GM12892 (cell line): Measurements from ENCODE around the gene THOC5.

Source experiments
- DNase-seq: peaks from one replicate; pipeline ENCODE4 v3.0.0; 2011; ENCODE audit not compliant: insufficient read length
- FAIRE-seq: peaks from 2 replicates; lab custom pipeline; 2011; peaks lifted over from hg19 to GRCh38; lab: Jason Lieb, UNC
- POLR2A ChIP-seq: IDR thresholded peaks from 2 replicates; pipeline ENCODE4 v1.6.1; 2011; ENCODE audit warnings: low read depth, low read length, control low read depth
- POLR2AphosphoS5 ChIP-seq: IDR thresholded peaks from 2 replicates; pipeline ENCODE4 v1.6.1; 2011; ENCODE audit warnings: low read depth, low read length, control low read depth
- TAF1 ChIP-seq: IDR thresholded peaks from 2 replicates; pipeline ENCODE4 v1.6.1; 2011; ENCODE audit warnings: low read depth, mild to moderate bottlenecking, control low read depth, low read length, borderline replicate concordance

Gene THOC5

DNA sequence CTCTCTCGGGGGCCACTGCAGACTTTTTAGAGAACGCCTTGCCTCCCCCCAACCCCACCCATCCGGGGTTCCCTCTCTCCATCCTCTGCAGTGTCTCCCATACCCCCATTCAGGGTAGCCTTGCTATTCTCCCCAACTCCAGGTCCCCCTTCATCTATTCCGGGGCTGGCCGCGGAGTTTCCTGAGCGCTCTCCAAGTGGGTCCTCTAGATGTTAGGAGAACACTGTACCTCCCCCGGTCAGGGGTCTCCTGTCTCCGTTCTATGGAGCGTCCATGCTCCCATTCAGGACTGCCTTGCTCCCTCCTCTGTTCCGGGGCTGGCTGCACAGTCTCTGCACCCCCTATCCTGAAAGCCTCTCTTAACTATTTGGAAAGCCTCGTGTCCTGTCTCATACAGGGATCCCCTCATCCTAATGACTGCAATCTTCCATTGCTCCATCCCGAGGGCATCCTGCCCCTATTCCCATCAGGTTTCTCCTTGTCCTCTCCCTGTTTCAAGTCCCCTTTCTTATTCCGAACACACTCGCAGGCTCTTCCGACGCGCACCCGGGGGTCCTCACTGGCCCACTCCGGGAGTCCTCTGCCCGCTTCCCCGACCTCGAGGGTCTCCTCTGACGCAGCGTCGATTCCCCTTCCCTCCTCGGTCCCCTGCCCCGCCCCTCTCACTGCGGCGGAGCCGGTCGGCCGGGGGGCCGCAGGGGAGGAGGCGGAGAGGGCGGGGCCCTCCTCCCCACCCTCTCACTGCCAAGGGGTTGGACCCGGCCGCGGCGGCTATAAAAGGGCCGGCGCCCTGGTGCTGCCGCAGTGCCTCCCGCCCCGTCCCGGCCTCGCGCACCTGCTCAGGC, 73.9 kb downstream of the THOC5 start, which contains the start of gene NEFH:
Gene NEFH (plus strand): TSS at position 802 of the 845 bp plus-strand sequence. CDS start 45 bp downstream, outside the sequence.
- DNase-seq, result no peak
- no peak for FAIRE-seq
- TF ChIP-seq POLR2A, result no peak
- TF ChIP-seq TAF1, result no peak
- TF ChIP-seq POLR2AphosphoS5, result no peak

DNA sequence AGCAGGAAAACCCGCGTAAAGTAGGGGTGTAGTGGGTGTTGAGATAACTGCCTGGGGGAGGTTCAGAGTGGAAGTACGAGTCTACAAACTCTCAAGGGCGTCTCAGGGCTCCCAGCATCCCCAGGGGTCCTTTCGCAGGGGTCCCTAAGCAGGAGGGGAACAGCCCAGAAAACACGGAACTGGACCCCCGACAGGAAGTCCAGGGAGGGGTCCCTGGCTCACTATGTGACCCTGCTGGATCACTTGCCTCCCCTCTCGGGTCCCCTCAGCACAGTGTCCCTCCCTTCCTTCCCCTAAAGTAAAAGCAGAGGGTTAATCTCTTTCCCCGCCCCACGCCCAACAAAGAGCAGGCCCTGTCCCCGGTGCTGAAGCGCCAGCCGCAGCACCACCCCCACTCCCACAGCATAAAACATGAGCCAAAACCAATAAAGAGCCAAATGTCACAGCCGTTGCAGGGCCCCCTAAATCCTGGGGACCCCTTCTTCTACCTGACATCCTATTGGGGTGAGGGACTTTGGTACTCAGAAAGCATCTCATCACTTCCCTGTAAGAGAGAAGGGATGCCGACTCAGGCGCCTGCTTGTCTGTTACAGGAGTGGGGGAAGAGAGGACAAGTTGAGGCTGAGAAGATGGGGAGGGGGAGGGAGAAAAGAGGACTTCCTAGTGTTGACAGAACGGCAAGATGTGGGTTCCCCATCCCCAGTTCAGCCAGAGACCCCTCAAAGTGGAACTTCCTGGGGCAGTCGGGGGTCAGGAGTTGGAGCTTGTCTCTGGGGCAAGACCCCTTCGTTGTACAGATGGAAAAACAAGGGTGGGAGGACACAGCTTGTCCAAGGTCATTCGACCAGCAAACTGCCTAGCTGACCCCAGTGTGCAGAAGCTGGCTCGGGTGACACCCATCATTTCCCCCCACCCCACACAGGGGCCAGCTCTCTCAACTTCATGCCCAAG, 75.0 kb downstream of the THOC5 start:
- DNase-seq, result no peak
- no peak for FAIRE-seq
- TF ChIP-seq POLR2AphosphoS5, result no peak

DNA sequence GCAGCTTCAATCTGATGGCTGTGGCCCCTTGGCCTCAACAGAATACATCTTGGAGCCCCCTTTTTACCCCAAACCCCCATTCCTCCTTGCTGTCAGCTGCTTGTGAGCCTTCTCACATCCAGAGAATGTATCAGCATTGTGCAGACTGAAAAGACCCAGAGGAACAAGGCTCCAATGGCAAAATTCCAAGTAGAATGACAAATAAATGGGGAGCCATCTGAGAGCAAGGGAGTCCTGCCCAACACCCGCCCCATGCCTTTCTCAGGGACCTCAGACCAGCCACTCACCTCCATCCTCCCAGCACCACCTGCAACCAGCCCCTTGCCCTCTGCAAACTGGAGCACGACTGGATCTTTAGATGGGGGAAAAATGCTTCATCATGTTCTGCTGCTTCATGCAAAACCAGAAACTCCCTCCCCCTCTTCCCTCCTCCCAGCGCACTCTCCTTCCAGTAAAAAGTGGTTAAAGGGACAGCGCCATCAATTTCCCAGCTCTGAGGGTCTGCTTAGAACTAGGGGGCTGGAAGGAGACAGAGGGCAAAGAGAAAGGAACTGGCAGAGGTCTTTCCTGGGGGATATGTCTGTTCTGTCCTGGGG, 75.7 kb downstream of the THOC5 start:
- no peak for TF ChIP-seq POLR2A
- no peak for TF ChIP-seq POLR2AphosphoS5
- no peak for TF ChIP-seq TAF1
- DNase-seq (no peak), FAIRE-seq (no peak)

DNA sequence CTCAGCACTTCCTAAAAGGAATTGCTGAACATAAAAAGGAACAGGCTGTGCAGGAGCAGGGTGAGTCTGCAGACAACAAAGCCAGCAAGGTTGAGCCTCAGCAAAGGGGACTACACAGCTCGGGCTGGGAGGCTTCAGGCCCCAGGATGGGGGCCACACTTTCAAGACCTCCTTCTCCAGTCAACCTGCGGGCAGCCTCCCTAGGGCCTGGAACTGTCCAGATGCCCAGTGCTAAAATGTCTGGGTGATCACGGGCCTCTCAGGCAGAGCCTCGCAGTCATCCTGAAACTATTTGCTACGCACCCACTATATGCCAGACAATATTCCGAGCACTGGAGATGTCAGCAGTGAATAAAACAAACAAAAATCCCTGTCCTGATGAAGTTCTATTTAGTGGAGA, 77.4 kb downstream of the THOC5 start:
- FAIRE-seq, result no peak
- no peak for DNase-seq
- no peak for TF ChIP-seq POLR2A
- TF ChIP-seq TAF1, result no peak
- no peak for TF ChIP-seq POLR2AphosphoS5

DNA sequence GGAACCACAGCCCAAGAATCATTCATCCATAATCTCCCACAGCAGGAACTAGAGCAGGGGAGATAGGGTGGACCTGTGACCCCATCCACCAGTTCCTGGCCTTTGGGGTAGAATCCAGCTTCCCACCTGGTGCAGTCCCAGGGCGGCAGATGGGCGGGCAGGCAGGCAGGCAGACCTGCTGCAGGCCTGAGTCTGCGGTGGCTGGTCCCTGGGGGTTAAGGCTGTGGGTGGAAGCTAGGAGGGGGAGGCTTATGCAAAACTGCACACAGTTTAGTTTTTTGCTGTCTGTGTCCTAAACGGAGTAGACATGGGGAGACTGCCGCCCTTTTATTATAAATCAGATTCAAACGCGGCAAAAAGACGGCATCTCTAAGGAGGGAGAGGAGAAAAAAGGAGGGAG, 78.0 kb downstream of the THOC5 start:
- FAIRE-seq, result no peak
- no peak for TF ChIP-seq POLR2A
- no peak for TF ChIP-seq TAF1
- no peak for TF ChIP-seq POLR2AphosphoS5
- DNase-seq, result no peak

DNA sequence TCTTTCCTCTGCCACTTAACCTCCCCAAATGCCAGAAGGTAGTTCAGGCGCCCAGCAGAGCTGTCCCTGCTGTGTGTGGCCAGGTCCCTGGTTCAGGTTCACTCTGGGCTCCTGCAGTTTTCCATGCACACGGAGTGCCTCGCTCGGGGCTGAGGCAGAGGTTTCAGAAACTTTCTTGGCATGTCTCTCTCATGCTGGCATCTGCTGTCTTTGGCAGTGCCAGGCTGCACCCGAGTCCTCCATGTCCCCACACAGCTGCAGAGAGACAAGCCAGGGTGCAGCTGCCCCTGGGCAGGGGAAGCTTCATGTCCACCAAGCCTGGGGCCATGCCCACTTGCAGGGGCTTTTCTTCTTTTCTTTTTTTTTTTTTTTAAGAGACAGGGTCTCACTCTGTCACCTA, 80.6 kb downstream of the THOC5 start:
- FAIRE-seq, result no peak
- no peak for TF ChIP-seq POLR2A
- no peak for TF ChIP-seq POLR2AphosphoS5
- TF ChIP-seq TAF1, result no peak
- no peak for DNase-seq

DNA sequence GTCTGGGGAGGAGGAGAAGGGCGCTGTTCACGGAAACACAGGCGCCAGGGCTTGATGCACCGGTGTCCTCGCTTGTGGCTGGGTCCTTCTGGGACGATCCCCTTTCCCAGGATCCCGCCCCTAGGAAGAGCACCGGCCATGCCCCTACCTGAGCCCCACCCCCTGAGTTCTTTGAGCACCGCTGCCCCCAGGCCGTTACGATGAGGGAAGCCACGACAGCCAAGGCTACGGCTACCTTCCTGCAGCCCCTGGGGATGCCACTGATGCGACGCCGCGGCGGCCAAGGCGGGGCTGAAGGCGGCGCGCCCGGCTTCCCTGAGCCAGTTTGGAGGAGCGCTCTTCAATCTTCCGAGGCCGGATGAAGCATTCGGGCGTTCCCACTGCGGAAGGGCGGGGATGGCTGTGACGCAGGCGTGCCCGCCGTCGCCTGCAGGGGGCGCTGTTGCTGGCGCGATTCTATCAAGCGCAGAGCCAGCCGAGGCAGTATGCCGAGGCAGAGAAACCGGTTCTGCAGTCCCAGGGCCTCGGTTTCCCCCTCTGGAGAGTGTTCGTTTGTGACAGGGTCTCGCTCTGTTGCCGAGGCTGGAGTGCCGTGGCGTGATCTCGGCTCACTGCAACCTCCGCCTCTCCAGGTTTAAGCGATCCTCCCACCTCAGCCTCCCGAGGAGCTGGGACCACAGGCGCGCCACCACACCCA, 83.2 kb downstream of the THOC5 start:
- DNase-seq, result peak; percentile 69
- peak; percentile 50 for FAIRE-seq
- TF ChIP-seq POLR2AphosphoS5 (no peak), POLR2A (no peak), TAF1 (no peak)

DNA sequence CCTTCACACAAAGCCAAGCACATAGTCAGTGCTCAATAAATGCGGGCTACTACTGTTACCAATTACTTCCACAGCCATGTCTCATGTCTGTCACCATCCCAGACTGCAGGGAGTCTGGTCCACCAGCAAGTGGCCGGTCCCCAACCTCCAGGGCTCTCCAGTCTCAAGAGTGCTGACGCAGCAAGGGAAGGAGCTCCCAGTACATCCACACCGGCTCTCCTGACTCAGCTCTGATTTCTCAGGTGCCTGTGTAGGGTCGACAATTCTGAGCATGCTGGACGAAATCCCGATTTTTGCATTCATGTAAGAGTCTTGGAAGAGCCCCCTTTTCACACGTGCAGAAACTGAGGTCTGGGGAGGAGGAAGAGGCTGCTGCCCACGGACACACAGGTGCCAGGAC, 83.8 kb downstream of the THOC5 start:
- TF ChIP-seq TAF1 (no peak), POLR2A (no peak), POLR2AphosphoS5 (no peak)
- no peak for DNase-seq
- FAIRE-seq, result peak; percentile 9

DNA sequence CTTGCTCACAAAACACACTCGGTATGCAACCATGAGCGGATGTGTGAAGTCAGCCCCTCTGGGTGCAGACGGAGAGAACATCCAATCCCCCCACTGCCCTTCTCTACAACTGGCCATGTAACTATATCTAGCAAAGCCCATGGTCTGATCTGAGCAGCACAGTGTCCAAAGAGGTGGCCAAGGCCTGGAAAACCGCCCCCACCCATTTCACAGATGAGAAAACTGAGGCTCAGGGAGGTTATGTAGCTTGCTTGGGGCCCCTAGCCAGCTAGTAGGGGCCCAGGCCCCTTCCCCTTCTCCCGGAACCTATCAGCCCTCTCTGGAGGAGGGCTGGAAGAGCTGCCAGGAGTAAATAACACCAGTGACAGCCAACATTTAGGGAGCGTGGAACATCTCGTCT, 89.0 kb downstream of the THOC5 start:
- FAIRE-seq (no peak), DNase-seq (no peak)
- TF ChIP-seq POLR2AphosphoS5 (no peak), TAF1 (no peak), POLR2A (no peak)

DNA sequence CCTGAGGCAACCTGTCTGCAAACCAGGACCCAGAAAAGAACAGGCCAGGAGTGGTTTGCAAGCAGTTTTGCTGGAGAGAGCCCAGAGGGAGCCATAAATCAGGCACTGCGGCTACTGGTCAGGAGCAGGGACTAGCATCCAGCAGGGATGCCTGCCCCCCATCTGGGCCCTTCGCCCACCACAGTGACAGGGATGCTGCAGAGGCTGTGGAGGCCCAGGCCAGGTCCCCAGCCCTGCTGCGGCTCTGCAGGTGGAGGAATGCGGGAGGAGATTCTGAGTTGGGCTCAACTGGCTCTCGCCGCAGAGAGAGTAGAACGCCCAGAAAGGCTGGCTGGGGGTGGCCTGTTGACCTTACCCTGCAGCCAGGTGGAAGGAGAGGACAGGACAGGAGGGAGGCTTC, 89.9 kb downstream of the THOC5 start:
- TF ChIP-seq POLR2A (no peak), POLR2AphosphoS5 (no peak), TAF1 (no peak)
- DNase-seq, result no peak
- no peak for FAIRE-seq

DNA sequence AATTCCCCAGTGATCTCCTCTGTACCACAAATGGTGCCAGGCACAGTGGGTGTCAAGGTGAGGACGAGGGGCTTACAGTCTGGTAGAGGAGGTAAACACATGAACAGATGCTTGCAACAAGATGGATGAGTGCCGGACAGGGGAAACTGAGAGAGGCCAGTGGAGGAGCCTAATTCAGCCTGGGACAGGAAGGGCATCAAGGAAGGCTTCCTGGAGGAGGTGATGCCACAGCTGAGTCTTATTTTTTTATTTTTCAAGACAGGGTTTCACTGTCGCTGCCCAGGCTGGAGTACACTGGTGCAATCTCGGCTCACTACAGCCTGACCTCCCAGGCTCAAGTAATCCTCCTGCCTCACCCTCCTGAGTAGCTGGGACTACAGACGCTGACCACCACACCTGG, 92.3 kb downstream of the THOC5 start:
- DNase-seq (no peak), FAIRE-seq (no peak)
- no peak for TF ChIP-seq TAF1
- TF ChIP-seq POLR2A, result no peak
- no peak for TF ChIP-seq POLR2AphosphoS5
